GM18505 (cell line): ENCODE measurements around the gene PLA2G4D.

Experiments used
- ATAC-seq: cut with Tn5 transposase; IDR thresholded peaks from one replicate; pipeline ENCODE4 v1.9.1; 2021; ENCODE audit not compliant: unreplicated experiment
- POLR2A ChIP-seq: IDR thresholded peaks from 4 replicates; pipeline ENCODE4 v1.6.1; 2011; ENCODE audit warnings: borderline replicate concordance; ENCODE audit not compliant: insufficient read depth, insufficient read length; ENCODE audit errors: extremely low read depth

Gene PLA2G4D

DNA sequence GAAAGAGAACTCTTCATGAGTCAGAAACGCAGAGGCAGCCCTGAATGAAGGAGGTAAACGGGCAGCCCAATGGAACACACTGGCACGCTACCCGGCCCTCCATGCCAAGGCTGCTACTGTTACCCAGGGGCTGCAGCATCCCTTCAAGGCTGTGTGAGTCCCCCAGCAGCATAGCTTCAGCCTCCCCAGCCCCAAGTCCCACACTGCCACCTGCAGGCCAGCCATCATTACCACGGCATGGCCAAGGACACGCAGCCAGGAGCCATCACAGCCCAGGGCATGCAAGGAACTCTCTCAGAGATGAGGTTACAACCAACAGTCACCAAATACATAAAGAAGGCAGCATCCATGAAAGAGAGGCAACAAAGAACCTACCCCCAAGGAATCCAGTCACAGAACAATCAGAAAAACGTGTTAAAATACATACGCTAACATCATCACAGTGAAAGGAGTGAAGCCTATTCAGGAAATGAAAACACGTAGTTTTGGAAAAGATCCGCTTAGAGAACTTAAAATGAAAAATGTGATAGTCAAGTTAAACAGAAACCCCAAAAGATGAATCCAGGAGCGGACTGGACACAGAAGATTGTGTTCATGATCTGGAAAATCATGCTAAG is 39.6 kb upstream of the PLA2G4D start:
- no peak for TF ChIP-seq POLR2A
- no peak for ATAC-seq

DNA sequence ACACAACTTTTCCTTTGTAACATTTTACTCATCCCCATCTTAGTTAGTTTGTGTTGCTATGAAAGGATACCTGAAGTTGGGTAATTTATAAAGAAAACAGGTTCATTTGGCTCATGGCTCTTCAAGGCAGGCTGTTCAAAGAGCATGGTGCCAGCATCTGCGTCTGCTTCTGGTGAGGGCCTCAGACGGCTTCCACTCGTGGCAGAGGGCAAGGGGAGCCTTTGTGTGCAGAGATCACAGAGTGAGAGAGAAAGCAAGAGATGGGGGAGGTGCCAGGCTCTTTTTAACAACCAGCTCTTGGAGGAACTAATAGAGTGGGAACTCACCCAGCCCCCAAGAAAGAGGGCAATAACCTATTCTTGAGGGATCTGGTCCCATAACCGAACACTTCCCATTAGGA is 39.0 kb upstream of the PLA2G4D start:
- no peak for TF ChIP-seq POLR2A
- no peak for ATAC-seq

DNA sequence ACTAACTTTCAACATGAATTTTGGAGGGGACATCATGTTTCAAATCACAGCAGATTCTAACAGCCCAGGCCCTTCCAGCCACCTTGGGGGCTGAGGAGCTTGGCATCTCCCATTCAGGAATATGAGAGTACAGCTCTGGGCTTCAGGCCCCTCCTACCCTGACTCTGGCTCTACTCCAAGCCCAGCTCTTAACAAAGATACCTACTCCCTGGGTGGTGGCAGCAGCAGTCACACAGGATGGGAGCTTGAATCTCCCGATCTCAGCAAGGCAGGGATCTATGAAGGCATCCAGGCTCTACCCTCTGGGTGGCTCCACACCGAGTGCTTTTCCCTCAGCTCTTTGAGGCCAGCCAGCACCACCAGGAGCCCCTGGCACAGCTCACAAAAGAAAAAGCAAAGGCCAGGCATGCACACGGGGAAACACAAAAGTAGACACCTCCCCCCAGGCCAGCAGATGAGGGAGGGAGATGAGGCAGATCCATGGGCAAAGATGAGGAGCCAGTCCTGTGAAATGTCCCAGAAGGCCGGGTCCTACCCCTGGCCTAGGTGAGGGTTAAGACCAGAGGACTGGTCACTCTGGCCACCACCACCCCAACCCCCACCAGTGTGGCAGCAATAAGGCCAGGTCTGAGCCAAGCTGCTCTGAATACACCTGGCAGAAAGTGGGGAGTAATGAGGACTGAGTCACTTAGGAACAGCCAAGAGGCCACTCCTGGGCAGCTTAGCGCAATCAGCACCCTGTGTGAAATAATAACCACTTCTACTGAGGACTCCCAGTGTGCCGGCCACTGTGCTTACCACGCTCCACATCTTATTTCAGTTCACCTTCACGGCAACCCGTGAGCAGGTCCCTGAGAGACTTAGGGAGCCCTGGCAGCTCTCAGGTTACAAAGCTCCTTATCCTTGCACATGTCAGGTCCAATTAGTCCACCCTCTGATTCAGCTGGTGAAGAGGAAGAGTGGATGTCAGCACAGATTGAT is 37.8 kb upstream of the PLA2G4D start:
- no peak for ATAC-seq

DNA sequence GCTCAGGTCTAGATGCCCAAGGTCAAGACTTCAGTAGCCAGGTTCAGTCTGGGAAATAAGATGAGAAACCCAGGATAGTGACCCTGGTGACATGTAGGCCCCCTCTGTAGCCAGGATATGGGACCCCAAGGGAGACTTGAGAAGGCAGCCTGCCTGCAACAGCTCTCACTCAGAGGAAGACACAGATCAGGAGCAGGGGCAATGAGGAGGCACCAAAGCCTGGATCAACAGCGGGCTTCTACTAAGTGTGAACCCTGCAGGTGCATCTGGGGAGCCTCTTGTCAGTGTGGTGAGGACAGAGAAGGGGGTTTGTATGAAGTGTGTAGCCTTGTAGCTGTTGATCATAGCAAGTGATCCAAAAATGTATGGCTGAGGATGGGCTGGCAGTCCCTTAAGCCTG is 36.6 kb upstream of the PLA2G4D start:
- no peak for ATAC-seq
- TF ChIP-seq POLR2A = no peak

More for the DNA sequence above, 37.8 kb upstream of the PLA2G4D start:
- no peak for TF ChIP-seq POLR2A

DNA sequence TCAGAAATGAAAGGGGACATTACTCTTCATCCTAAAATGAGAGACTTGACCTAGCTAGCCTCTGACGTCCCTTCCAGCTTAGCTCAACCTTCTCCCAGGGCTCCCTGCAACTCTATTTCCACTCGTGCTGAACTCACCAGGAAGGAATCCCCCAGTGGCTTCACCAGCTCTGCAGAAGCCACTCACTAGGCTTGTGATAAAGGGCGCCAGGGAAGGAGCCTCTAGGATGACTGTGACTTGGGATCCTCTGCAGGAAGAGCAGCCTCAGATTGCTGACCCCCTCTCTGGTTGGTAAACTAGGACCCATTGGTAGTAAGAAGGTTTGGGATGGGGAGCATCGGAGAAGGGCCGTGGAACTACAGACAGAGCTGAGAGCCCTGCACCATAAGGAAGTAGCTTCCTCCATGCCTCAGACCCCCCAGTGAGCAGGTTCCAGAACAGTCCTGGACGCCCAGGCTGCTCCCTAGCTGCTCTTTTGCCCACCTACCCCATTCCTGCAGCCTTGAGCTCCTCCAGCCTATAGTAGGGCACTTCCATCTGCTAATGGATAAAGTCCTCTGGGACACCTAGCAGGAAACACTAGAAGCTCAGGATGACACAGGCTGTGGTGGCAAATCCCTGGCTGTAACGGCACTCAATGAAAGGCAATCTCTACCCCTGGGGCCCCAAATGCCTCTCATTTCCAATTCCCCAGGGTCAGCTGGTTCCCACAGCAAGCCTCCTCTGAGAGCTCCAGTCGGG is 36.1 kb upstream of the PLA2G4D start:
- TF ChIP-seq POLR2A = no peak
- ATAC-seq = no peak

DNA sequence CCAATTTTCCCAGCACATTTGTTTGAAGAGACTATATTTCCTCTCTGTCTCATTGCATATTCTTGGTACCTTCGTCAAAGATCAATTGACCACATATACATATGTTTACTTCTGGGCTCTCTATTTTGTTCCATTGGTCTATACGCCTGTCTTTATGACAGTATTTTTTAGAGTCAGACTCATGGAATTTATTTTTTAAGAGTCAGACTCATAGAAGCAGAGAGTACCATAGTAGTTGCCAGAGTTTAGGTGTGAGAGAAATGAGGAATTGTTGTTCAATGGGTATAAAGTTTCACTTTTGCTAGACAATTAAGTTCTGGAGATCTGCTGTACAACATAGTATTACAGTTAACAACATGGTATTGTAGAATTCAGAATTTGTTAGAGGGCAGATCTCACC is 35.0 kb upstream of the PLA2G4D start:
- TF ChIP-seq POLR2A = no peak
- ATAC-seq = no peak

DNA sequence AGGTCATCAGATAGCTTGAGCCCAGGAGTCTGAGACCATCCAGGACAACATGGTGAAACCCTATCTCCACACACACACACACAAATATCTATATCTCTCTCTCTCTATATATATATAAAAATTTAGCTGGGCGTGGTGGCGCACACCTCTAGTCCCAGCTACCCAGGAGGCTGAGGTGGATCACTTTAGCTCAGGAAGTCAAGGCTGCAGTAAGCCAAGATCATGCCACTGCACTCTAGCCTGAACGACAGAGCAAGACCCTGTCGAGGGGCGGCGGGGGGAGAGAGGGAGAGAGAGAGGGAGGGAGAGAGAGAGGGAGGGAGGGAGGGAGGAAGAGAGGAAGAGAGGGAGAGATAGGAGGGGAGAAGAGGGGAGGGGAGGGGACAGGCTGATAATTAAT is 34.1 kb upstream of the PLA2G4D start:
- no peak for TF ChIP-seq POLR2A
- ATAC-seq = no peak

DNA sequence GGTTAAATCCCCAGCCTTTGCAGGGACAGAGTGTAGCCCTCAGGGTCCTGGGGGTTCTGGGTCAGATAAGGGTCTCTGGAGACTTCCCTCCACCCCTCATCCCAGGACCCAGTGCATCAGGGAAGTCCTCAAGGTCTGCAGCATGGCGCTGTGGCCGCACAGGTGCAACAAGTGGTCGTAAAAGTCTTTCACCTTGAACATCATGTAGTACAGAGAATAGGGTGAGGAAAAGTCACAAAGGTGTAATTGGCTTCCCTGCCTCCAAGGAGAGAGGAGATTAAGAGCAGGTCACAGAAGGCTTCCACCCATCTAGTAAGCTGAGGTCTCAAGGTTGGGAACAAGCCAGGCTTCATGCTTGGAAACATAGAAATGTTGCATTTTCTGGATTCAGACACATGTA is 29.2 kb upstream of the PLA2G4D start:
- ATAC-seq = no peak

DNA sequence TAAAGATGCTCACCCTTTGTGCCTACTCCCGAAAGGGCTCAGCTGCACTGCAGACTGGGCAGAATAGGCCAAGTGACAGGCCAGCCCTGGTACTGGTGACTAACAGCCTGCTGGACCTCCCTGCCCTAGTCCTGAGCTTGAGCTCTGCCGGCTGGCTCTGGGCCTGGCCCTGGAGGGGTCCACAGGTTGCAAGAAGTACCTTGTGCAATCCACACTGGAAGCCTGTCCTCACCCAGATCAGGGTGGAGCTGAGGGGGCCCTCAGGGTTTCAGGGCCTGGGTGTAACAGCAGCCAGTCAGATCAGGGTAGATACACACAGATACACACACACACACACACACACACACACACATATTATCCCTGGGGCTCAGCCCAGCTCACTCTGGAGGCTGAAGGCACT is 27.3 kb upstream of the PLA2G4D start:
- ATAC-seq = no peak
- no peak for TF ChIP-seq POLR2A

More for the DNA sequence above, 29.2 kb upstream of the PLA2G4D start:
- no peak for TF ChIP-seq POLR2A

DNA sequence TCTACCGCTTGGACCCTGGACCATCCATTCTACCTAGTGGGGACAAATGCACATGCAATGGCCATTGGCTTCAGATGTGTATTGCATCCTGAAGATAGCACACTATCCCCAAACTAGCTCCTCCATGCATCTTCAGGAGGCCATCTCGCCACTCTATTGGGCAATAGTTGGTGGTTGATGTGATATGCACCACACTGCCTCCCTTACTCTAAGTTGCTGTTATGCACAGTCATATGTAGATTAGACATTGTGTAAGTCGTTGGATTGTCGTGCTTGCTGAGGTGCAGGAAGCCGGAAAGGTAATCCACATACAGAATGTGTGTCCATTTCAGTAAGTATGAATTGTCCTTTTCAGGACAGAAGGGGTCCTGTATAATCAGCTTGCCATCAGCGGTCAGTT is 26.7 kb upstream of the PLA2G4D start:
- no peak for ATAC-seq
- TF ChIP-seq POLR2A = no peak

DNA sequence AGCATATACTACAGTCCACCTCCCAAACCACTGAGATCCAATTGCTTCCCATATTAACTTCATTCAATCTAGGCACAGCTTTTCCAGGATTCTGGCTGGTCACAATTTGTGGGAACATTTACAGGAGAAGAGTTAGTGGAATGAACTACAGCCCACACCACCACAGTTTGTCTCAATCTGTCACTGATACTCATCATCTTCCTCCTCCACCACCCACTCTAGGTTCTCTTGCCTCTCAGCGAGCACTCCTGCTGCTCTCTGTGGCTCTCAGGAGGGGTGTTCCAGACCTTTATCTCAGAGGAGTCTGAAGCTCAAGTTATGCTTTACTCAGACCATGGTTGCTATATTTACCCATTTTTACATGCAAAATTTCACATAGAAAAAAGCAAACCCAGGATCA is 25.9 kb upstream of the PLA2G4D start:
- ATAC-seq = no peak
- TF ChIP-seq POLR2A = no peak

DNA sequence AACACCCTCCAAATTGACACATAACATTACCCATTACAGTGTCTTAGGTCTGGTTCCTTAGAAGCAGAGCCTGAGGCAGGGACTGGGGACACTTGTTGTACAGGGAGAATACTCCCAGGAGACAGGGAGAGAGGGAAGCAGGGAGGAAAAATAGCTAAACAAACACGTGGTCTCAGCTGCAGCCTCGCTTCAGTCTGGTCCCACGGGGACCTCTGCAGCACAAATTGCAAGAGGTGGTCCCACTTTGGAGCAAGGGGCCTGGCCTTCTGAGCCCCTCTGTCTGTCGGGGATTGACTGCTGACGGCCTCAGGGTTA is 25.0 kb upstream of the PLA2G4D start:
- no peak for ATAC-seq
- TF ChIP-seq POLR2A = no peak

DNA sequence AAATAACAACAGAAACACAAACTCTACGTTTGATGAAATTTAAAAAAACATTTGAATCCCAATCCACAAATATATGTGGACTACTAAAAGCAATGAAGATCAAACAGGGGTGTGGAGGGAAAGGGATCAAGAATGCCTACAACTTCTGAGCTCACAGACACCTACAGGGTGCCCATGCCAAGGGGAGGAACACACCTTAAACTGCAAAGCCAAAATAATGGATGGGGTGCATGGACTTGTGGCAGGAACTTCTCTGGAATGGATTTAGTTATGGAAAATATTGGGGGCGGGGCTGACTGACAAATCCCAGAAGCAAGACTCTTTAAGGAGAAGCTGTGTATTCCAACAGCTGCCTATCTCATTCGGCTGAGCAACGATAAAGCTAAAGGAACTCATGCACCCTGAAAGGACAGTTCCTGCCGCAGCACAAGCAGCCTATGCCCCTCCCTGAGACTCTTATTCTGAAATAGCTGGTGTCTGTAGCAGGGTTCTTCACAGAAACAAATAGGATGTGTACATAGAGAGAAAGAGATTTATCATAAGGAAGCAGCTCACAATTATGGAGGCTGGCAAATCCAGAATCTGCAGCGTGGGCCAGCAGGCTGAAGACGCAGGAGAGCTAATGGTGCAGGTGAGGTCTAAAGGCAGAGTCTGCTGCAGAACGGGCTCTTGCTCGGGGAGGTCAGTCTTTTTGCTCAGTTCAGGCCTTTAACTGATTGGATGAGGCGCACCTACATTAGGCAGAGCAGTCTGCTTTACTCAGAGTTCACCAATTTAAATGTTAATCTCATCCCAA is 24.5 kb upstream of the PLA2G4D start:
- TF ChIP-seq POLR2A = no peak
- no peak for ATAC-seq
